HG02759 (cell line): ENCODE results near the gene HMGB4.

ENCODE experiments used
- ATAC-seq: cut with Tn5 transposase; IDR thresholded peaks from one replicate; pipeline ENCODE4 v1.9.1; 2021; ENCODE audit warnings: mild to moderate bottlenecking, moderate library complexity; ENCODE audit not compliant: unreplicated experiment

HMGB4 gene, protein sequence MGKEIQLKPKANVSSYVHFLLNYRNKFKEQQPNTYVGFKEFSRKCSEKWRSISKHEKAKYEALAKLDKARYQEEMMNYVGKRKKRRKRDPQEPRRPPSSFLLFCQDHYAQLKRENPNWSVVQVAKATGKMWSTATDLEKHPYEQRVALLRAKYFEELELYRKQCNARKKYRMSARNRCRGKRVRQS

GRCh38 chr1:33863779-33864178, at the start of gene HMGB4:
HMGB4 (plus strand) TSS chr1:33864079; CDS start chr1:33864192, 113 bp downstream.
- ATAC-seq: no peak

- ATAC-seq: no peak
These were observed 49.7 kb upstream of the HMGB4 start for GRCh38 chr1:33814166-33814565.

DNA sequence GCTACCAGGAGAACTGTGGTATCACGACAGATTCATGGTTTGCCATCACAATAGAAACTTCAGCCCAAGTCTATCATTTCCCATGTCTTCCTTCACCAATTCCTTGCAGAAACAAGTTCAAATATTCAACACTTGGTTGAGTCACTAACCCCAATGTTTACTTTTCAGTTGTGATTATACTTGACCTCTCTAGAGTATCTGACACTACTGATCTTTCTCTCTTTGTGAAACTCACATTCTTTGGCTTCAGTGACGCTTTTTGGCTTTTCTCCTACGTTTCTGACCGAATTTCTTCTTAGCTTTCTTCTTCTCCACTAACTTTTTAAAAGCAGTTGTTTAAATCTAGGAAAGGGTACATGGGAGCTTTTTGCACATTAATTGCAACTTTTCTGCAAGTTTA, 48.8 kb upstream of the HMGB4 start:
- ATAC-seq: no peak

- ATAC-seq: no peak
These were observed 45.8 kb upstream of the HMGB4 start for GRCh38 chr1:33818071-33818470.

DNA sequence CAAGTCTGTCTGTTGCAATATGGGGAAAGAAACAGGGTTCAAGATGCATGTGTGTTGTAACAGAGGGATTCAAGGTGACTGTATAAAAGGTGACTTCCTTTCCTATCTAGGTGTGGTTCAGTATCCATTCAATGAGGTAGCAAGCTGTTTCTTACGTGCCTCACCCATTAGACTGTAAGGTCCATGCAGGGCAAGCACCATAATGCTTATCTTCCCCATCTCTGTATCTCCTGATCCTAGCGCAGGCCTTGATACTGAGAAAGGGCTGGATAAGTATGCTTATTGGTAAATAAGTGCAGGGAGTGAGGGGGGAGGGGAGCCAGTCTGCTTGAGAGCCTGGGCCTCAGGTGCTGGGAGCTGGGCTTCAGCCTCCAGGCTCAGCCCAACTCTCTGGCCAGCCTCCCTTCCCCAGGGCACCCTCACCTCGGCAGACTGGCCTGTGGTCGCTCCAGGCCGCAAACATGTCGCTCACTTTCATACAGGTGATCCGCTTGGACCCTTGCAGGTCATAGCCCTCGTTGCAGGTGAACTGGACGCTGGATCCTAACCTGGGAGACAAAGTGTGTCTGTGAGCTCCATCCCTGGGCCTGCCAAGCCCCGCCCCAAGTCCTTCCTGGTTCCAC, 44.5 kb upstream of the HMGB4 start:
- ATAC-seq: no peak

DNA sequence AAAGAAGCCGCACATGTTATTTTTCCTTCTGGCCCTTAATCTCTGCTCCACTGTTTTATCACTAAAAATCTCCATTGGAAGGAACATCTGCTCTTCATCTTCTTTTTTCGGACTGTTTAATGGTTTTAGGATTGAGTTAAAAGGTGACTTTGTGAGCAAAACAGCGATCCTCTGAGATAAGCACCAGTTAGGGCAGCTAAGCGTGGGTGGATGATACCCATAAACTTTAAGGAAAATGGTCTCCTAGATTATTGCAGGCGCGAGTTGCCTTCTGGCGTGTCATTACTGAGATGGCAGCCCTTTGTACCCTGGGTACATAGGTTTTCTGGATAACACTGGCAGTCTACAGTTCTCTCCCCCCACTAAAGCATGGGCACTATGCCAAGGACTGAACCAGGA, 44.0 kb upstream of the HMGB4 start:
- no peak for ATAC-seq

DNA sequence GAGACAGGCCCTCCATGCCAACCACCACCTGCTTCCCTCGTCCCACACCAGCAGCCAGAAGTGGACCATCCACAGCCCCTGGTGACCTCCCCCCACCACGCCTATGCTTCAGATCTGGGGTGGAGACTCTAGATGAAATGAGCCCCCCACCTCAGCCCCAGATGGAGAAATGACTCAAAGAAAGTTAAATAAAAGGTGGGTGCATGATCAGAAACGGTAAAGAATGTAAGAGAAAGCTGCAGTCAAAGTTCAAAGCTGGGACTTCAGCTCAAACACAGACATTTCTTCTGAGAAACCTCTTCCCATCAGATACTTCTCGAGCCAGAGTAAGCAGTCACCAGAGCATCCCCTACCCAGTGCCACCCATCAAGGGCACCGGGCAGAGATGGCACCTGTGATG, 43.1 kb upstream of the HMGB4 start:
- no peak for ATAC-seq

- no peak for ATAC-seq
These were observed 42.6 kb upstream of the HMGB4 start for GRCh38 chr1:33821291-33821690.

DNA sequence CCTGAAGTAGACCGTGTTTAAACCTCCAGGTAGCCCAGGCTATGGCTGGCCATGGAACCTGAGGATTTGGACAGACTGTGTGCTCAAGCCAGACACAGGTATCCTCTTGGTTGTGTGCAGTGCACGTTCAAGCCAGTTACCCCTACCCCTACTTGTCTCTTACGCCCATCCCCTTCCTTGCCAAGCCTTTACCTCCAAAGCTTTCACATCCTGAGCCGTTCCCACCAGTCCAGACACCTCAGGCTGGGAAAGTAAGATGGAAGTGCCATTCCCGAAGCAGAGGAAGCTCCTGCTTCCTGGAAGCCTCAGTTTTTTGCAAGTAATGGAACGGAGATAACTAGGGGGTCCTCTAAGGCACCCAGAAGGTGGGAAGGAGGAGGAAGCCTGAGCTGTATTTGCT, 41.5 kb upstream of the HMGB4 start:
- no peak for ATAC-seq

GRCh38 chr1:33823401-33823800, 40.5 kb upstream of the HMGB4 start:
- no peak for ATAC-seq

- ATAC-seq: no peak
These were observed 40.0 kb upstream of the HMGB4 start for GRCh38 chr1:33823830-33824229.

DNA sequence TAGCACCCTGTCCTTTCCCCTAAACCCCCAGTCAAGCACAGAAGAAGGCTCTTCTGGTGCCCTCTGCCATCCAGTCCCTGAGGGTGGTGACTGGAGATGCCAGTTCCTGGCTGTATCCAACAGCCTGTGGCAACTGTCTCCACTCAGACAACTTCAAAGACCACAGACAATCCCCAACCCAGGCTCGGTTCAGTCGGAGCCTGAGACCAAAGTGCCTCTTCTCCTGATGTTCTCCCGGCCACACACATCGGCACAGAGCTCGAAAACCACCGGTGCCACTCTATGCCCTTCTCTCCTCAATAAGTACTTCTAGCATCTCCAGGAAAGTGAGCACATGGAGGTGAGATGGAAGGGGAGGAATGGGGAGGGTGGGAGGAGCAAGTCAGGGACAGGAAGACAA, 39.6 kb upstream of the HMGB4 start:
- ATAC-seq: no peak

- no peak for ATAC-seq
These were observed 38.9 kb upstream of the HMGB4 start for GRCh38 chr1:33824971-33825370.

- no peak for ATAC-seq
These were observed 38.4 kb upstream of the HMGB4 start for GRCh38 chr1:33825506-33825905.

DNA sequence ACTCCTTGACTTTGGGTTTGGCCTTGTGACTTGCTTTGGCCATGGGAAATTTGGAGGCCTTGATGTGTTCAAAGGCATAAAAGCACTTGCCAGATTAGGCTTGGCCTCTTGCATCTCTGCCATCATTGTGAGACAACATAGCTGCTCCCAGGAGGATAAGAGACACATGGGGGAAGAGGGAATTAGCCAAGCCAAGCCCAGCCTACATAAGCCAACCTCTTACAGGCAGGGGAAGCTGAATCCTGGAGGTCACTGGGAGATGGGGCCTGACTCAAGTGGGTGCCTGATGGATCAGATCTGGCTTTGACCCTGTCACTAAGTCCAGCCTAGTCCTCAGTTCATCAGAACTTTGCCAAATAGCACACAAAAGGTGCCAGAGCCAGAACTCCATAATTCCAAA, 37.6 kb upstream of the HMGB4 start:
- ATAC-seq: no peak

- no peak for ATAC-seq
These were observed 37.2 kb upstream of the HMGB4 start for GRCh38 chr1:33826711-33827110.

DNA sequence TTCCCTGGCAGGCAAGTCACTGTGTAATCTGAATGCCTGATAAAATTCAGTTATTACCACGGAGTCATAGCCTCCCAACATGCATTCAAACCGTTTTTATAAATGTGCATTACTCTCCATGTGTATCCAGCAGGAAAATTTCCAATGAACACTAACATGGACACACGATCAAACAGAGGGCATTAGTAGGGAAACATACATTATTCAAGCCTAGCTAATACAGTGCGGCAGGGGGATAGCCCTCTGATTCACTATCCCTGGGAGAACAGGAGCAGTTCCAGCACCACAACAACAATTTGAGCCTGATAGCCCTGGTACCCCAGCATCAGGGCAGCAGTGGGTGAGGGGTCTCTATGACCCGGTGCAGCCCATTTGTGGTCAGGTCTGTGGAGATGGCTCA, 35.8 kb upstream of the HMGB4 start:
- ATAC-seq: no peak

- no peak for ATAC-seq
These were observed 35.2 kb upstream of the HMGB4 start for GRCh38 chr1:33828654-33829053.

- no peak for ATAC-seq
These were observed 27.0 kb upstream of the HMGB4 start for GRCh38 chr1:33836911-33837310.

GRCh38 chr1:33837635-33838034, 26.2 kb upstream of the HMGB4 start:
- no peak for ATAC-seq

DNA sequence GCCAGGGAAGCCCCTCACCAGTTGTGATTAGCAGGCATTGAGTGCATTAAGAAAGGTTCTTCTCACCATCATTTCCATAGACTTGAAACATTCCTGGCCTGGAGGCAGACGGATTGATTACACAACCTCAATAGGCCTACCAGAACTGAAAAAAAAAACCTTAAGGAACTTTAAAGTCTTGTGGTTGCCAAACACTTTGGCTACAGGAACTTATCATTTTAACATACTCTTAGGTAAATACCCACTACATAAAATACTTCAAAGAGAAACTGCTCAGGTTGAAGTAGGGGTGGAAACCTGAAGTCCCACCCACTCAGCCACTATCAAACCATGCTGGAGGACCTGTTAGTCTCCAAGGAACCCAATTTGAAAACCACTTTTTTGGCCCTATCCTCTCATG, 22.4 kb upstream of the HMGB4 start:
- no peak for ATAC-seq

DNA sequence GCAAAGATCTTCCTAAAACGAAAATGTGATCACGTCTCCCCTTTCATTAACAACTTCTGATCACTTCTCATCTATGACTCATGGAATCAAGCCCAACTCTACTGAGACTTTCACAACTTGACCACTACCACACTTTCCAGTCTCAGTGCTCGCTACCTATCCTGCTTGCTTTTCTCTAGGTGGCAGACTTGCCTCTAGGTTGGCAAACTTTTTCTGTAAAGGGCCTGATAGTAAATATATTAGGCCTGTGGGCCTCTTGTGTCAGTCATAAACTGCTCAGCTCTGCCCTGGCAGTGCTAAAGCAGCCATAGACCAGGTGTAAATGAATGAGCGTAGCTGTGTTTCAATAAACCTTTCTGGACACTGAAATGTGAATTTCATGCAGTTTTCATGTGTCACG, 21.5 kb upstream of the HMGB4 start:
- ATAC-seq: no peak

DNA sequence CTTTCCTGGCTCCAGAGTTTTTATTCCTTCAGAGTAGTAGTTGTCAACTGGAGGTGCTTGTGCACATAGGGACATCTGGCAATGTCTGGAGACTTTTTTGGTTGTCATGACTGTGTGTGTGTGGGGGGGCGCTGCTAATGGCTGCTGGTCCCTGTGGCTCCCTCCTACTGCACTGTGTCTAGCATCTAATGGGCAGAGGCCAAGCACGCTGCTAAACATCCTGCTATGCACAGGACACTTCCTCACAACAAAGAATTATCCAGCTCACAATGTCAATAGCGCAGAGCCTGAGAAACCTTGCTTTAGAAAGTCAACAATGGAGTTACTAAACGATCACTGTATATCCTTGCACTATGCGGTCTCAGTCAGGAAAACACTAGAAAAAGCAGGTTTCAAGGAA, 19.7 kb upstream of the HMGB4 start:
- no peak for ATAC-seq
